Stimulated activated CD4-positive, alpha-beta T cell treated with anti-CD3 and anti-CD28 coated beads, Interleukin-4, amount 100 ng/mL, for 1 hour (primary cell): ENCODE results near the gene OLFML2B.
"Not testable (repeated sequence)": the region's sequence is repeated elsewhere in the genome, so short reads cannot be mapped to it uniquely, and the experiment has no call there.

Experiments used
- DNase-seq: peaks from one replicate; pipeline ENCODE4 v3.0.0-alpha.2; 2020

The OLFML2B gene

GRCh38 chr1:162023547-162024501 lies at the start of gene OLFML2B:
TSS of gene OLFML2B (minus strand) at chr1:162023869. CDS start at chr1:162023430, 439 bp downstream.
- DNase-seq: peak; percentile 52

DNA sequence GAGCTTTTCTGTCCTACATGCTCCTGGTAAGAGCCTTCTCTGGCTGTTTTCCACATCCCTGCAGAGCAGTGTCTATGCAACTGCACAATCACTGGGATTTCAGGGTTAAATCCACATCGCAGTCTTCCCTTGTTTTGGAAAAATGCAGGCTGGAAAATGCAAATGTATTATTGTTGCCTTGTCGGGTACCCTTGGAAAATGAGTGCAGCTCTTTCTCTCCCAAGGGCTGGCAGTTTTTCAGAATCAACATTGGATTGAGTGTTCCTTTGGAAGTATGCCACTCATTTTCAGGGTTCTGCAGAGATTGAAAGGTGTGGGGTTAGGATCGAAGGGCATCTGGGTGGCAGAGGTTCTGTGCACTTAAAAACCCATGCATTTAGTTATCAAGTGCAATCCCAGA lies 49.1 kb upstream of the OLFML2B start:
- no peak for DNase-seq

GRCh38 chr1:162070825-162071224 lies 47.2 kb upstream of the OLFML2B start:
- no peak for DNase-seq

GRCh38 chr1:162070094-162070748 lies 46.6 kb upstream of the OLFML2B start:
- DNase-seq: peak; percentile 11

DNA sequence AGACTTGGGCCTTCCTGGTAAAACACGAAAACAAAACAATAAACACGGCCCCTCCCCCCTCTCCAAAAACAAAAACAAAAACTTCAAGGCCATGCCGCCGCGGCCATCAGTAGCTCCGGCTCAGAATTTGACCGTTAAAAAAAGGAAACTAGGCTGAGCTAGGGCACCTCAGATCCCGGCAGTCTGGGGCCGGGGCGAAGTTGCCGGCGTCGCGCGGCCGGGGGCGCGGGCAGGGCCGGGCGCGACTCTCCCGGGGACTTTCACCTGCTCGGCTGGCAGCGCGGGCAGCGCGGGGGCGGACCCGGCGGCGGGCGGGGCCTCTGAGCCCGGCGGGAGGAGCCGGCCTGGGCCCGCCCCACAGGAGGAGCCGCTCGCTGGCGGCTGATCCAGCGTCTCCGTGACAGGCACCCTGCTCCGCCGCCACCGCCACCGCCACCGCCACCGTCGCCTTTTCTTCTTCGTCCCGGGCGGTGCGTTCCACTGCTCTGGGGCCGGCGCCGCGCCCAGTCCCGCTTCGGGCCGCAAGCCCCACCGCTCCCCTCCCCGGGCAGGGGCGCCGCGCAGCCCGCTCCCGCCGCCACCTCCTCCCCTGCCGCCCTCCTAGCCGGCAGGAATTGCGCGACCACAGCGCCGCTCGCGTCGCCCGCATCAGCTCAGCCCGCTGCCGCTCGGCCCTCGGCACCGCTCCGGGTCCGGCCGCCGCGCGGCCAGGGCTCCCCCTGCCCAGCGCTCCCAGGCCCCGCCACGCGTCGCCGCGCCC lies 45.8 kb upstream of the OLFML2B start, which contains the start of gene NOS1AP:
Gene NOS1AP (plus strand): TSS at position 358 of the 760 bp plus-strand sequence. CDS start 487 bp downstream, outside the sequence.
- peak; percentile 82 for DNase-seq

DNA sequence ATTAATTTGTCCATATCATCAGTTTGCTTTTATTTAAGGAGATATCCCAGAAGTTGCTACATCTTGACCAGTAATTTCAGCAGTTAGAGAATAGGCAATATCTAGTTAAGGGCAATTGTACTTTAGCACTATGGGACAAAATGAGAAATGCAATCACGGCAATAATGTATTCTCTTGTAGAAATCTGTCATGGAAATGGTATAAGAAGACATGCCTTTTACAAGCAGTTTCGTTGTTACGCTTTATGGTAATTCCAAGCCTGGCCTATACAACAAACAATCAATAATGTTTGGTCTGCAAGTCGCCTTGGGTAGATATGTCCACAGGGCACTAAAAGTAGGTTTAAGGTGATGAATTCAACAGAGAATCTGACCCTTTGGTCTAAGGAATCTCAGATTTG lies 44.6 kb upstream of the OLFML2B start:
- no peak for DNase-seq

GRCh38 chr1:162067466-162067865 lies 43.8 kb upstream of the OLFML2B start:
- DNase-seq: no peak

DNA sequence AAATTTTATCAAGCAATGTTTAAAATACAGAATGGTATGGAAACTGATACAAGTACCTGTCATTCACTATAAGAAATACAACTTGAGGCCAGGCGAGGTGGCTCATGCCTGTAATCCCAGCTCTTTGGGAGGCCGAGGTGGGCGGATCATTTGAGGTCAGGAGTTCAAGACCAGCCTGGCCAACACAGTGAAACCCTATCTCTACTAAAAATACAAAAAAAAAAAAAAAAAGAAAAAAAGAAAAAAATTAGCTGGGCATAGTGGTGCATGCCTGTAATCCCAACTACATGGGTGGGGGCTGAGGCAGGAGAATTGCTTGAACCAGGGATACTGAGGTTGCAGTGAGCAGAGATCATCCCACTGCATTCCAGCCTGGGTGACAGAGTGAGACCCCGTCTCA lies 43.2 kb upstream of the OLFML2B start:
- DNase-seq: not testable (repeated sequence)

- no peak for DNase-seq
Observed at GRCh38 chr1:162065016-162065415, 41.3 kb upstream of the OLFML2B start.

GRCh38 chr1:162062542-162063015 lies 38.9 kb upstream of the OLFML2B start:
- DNase-seq: no peak

DNA sequence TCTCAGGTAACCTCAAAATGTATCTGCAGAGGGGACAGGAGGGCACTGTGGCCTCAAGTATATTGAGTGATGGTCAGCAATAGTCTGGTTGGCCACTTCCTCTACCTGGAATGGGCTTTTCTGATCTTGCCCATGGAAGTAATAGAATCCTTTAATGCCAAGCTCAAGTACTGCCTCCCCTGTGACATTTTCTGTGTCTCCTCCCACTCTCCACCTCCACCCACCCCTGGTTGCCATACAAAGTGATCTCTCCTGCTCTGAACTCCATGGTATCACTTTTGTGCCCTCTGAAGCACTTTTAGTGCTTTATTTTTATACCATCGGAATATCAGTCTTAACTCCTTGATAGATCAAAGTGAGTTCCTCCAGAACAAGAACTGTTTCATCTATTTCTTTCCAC lies 36.6 kb upstream of the OLFML2B start:
- DNase-seq: no peak

DNA sequence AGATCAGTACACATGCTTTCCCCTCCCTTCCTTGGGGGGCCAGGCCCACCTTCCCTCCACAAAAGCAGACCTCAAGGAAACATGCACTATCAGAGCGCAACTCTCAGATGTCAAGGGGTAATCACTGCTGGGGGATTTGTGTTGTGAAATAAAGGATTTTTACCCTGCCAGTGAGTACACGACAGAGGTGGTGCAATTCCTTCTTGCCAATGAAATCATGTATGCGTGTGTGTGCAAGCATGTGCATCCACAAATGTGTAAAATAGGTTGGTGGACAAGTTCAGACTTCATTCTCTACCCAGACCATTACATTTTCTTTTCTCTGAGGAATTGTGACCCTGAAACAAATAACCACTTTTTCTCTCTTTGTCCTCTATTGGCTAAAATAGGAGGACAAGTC lies 36.1 kb upstream of the OLFML2B start:
- DNase-seq: no peak

- DNase-seq: no peak
Observed at GRCh38 chr1:162056579-162056978, 32.9 kb upstream of the OLFML2B start.

DNA sequence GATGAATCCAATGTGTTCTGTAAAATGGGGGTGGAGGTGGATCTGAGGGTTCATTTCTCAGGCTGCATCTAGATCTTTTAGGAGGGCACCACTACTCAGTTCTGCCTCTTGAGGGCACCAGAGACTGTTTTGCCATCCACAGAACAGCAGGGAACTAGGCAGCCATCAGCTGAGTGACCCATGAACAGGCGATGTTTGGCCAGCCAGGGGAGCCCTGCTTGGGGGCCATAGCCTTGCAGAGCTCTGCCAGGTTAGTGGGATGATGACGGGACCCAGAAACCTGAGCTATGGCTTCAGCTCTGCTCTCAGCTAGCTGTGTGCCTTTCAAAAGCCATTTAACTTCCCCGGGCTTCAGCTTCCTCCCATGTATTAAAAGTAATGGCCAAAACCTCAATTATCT lies 32.4 kb upstream of the OLFML2B start:
- peak; percentile 43 for DNase-seq

- no peak for DNase-seq
Observed at GRCh38 chr1:162055062-162055461, 31.4 kb upstream of the OLFML2B start.

- DNase-seq: not testable (repeated sequence)
Observed at GRCh38 chr1:162053949-162054348, 30.3 kb upstream of the OLFML2B start.

GRCh38 chr1:162046921-162047320 lies 23.3 kb upstream of the OLFML2B start:
- DNase-seq: no peak

DNA sequence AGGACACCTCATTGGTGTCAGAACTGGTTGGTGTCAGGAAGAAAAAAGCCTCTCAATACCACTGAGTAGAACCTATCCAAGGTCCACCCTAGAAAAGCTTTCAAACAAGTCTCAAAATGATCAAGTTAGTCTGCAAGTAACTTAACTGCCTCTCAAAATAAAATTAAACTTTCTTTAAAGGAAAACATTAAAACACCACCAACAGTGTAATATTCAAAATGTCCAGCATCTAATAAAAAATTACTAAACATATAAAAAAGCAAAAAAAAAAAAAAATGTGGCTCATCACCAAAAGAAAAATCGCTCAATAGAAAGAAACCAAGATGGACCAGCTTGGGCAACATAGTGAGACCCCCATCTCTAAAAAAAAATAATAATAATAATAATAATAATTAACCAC lies 18.7 kb upstream of the OLFML2B start:
- no peak for DNase-seq

DNA sequence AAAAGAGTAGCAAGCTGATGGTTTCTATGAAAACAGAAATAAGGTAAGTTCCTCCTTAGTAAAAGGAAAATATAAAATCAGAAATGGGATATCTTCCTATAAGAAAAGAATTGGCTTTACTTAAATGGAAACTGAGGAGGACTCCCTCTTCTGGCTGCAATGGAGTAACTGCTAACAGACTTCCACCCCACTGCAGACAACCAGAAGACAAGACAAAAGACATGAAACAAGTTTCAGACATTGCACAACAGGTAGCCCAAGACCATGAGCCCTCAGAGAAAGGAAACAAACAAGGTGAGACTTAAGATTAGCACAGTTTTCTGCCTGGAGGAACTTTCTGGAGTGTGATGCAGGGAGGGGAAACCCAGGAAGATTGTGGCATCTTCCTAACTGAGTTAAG lies 17.0 kb upstream of the OLFML2B start:
- DNase-seq: no peak

DNA sequence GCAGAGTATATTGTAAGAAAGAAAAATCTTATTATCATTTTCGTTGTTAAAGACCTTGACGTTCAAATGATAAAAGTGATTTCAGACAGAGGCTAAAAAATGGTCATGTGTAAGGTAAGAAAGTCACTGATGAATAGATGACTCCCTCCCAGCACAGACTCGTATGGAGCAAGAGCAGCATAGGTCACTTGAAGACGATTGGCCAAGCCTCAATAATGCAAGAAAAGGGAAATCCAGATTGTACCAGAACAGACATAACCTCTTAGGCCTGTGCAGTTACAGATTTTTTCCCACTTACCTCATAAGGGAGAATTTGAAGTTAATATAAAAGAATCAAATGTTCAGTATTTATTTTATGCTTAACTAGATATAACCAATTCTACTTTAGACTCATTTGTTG lies 16.3 kb upstream of the OLFML2B start:
- no peak for DNase-seq

DNA sequence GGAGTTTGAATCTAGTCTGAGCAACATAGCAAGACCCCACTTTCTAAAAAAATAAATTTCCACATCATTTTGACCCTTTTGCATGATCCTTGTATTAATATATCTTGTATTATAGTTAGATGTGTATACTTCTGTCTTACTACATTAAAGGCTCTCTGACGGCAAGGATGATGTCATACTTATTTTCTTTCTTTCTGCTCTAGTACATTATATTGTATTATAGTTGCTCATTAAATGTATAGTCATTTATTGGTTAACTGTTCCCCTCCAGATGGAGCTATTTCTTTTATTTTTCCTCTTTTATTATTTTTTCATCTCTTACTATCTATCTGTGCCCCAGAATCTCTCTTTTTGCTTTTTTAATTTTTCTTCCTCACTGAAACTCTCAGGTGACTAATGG lies 15.0 kb upstream of the OLFML2B start:
- no peak for DNase-seq

DNA sequence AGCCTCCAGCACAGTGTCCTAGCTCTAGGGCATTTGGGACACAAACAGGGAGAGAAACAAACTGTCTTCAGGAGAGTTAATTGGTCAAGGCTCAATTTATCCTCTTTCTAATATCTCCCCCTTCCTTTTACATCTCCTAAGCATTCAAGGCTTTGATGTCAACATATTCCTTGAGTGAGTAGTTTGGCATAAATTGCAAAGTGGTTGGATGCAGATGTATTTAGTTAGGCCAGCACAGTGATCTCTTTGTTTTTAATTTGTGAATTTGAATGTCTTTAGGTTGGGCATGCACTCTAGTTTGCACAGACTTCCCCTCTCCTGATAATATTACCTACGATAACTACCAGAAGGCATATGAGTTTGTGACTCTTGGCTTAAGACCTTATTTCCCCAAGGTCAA lies 12.5 kb upstream of the OLFML2B start:
- no peak for DNase-seq

DNA sequence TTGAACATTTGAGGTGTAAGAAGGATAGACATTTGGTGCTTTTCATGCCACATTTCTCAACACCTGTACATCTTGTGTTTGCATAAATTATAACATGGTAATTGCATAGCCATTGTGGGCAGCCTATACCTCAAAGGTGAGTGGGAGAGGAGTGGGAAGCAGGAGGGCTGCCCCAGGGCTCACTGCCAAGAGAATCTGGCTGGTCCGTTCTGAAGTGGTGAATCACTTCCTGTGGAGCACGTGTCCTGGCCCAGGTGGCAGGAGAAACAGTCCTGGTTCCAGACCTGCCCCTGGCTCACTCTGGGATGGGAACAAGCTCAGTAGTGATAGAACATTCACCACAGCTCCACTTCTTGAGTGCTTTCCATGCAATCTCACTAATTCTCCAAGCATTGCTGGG lies 11.6 kb upstream of the OLFML2B start:
- no peak for DNase-seq
